Epithelial cell of proximal tubule (primary cell): ENCODE data around the gene TST. TPM values are rescaled to one million over a fixed set of nuclear protein-coding genes. Genes with fewer than 3 reads are reported as not detected.

Experiments
- DNase-seq: peaks from one replicate; pipeline ENCODE4 v3.0.0-alpha.2; 2011; ENCODE audit warnings: low read depth
- H3K4me3 ChIP-seq: 2 replicates; pipeline ENCODE4 v1.5.1; 2011; ENCODE audit warnings: low read depth, mild to moderate bottlenecking, low read length
- total RNA-seq: library from RNA; depleted of rRNA; stranded (reverse); fragments of >200 nt; gene quantifications from 2 replicates; pipeline ENCODE4 v1.2.3, GENCODE V29; 2015
- TF ChIP-seq, protein P1 (sequence below): conservative IDR thresholded peaks from 2 replicates; pipeline ENCODE4 v1.5.1; 2012; ENCODE audit warnings: low read depth, mild to moderate bottlenecking, low read length

Gene TST
- total RNA-seq, 1 donor from 2014 or later = 66.9 TPM

DNA sequence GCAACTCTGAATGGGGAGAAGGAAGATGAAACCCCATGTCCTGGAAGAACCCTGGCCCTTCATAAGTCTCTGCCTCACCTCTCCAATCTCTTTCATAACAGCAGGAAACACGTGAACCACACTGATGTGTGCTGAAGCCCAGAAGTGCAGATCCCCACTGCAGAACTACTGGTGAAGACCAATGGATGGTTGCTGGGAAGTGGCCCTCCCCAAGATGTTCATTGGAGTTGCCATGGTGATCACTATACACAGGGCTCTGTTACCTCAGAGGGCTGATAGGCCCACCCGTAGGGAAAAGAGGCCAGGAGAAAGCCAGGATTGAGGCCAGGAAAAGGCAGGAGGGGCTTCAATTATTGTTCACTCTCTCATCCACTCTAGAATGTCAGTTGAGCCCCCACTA, 11.6 kb downstream of the TST start:
- no peak overlapping the region for H3K4me3 ChIP-seq
- TF ChIP-seq, protein P1, sequence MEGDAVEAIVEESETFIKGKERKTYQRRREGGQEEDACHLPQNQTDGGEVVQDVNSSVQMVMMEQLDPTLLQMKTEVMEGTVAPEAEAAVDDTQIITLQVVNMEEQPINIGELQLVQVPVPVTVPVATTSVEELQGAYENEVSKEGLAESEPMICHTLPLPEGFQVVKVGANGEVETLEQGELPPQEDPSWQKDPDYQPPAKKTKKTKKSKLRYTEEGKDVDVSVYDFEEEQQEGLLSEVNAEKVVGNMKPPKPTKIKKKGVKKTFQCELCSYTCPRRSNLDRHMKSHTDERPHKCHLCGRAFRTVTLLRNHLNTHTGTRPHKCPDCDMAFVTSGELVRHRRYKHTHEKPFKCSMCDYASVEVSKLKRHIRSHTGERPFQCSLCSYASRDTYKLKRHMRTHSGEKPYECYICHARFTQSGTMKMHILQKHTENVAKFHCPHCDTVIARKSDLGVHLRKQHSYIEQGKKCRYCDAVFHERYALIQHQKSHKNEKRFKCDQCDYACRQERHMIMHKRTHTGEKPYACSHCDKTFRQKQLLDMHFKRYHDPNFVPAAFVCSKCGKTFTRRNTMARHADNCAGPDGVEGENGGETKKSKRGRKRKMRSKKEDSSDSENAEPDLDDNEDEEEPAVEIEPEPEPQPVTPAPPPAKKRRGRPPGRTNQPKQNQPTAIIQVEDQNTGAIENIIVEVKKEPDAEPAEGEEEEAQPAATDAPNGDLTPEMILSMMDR = no peak
- no peak for DNase-seq

DNA sequence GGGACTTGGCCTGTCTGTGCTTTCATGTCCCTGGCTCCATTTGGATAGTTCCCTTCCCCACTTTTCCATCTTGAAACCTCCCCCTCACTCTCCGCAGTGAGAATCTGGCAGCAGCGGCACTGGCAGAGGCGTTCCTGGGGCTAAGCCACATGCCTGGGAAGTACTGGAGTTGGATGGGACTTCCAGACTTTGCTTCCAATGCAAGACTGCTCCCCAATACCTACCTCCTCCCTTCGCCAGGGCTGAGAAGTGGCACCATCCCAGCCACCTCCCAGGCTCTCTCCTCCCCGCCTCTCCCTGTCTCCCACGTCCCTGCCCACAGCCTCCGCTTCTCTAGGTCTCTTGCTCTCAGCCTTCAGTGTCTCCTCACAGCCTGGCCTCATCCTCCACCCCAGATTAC, 16.6 kb downstream of the TST start:
- TF ChIP-seq, protein P1 = no peak
- no peak overlapping the region for H3K4me3 ChIP-seq
- DNase-seq = no peak

DNA sequence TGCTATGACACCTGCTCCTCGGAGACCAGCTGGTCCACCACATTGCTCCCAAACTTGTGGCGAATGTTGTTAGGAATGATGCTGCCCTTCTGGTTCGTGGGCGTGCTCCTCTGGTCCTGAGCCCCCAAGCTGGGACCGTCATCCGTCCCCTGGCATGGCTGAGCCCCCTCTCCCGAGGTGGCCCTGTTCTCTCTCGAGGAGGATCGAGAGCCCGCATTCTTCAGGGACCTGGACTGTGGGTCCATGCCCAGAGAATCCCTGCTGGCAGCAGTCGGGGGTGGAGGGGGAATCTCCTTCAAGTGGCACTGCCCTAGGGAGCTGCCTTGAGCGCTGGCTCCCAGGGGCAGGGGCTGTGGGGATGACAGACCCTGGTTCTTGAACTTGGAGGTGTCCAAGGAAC, 17.4 kb downstream of the TST start:
- no peak overlapping the region for H3K4me3 ChIP-seq
- no peak for DNase-seq
- TF ChIP-seq, protein P1 = no peak

DNA sequence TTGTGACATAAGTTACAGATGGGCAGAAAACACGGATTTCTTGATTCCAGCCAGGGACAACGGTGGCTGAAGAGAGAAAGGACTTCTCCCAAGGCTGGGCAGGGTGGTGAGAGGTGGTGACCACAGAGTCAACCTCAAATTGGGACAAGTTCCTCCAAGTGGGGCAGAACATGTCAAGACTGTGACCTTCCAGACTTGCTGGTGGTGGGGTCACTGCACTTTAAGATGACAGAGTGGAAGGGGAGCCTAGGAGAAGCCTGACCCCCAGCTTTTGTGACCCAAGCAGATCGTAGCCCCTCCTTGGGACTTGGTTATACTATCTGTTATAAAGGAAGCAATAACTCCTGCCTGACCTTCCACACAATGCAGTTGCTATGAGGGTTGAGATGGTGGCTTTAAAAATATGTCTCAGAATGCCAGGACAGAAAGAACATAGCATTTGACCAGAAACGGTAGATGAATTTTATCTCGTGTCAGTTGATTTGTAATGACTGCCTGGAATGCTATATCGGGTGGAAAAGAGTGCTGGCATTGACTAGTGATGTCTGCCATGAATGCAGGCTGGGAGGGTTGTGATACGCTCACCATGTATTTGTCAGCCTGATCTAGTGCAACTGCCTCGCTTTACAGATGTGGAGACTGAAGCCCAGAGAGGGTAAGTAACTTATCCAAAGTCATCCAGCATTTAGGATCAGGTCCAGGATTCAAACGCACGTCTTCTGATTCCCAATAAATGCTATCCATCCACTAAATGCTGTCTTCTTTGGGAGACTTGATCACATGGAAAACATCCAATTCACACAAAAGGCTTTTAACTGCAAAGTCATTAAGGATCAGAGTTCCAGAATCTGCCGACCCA, 18.3 kb downstream of the TST start:
- TF ChIP-seq, protein P1 = no peak
- H3K4me3 ChIP-seq = no peak overlapping the region
- no peak for DNase-seq

DNA sequence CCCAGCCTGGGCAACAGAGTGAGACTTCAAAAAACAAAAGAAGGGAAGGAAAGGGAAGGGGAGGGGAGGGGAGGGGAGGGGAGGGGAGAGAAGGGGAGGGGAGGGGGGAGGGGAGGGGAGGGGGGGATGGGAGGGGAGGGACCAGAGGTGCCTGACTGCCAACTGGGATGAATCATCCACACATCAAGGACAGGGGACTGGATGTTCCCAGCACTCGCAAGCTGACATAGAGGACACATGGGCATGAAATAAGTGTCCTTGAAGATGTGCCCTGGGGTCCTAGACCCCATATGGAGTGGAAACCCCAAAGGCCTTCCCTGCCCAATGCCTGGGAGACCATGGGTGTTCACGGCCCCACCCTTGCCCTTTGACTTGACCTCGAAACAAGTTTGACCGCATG, 19.8 kb downstream of the TST start:
- no peak overlapping the region for H3K4me3 ChIP-seq
- TF ChIP-seq, protein P1 = no peak
- DNase-seq = no peak

DNA sequence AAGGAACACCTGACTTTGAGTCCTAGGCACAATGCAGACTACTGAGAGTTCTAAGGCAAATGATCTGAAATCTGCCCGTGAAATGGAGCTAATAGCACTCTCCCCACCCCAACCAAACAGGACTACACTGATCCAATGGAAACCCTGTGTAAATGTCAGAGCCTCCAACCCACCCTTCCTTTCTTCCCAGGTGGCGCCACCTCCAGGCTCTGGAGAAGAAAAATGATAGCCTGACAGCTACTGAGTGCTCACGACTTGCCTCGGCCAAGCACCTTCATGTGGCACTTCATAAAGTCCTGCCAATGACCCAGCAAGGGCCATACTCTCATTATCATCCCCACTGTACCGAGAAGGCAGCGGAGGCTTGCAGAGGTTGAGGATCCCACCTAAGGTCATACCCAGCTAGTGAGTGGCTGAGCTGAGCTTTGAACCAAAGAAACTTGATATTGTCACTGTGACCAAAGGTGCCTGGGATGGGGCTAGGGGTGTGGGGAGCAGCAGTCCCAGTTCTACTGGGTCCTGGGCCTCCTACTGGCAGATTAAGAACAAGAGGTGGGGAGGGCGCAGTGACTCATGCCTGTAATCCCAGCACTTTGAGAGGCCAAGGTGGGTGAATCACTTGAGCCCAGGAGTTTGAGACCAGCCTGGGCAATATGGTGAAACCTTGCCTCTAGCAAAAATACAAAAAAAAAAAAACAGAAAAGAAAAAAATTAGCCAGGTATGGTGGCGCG, 20.5 kb downstream of the TST start:
- no peak overlapping the region for H3K4me3 ChIP-seq
- no peak for DNase-seq
- TF ChIP-seq, protein P1 = peak; percentile 29
